ENCODE results near the gene PHF10.

Gene PHF10

GRCh38 chr6:169741344-169741743 lies 17.0 kb upstream of the PHF10 start:
- TF ChIP-seq POU6F1 (CRISPR knock-in tag; IDR thresholded peaks at IDR 0.05; ENCODE audit: borderline replicate concordance, low read depth) (no peak), TSHZ2 (CRISPR knock-in tag; IDR thresholded peaks at IDR 0.05) (no peak), ZFP30 (CRISPR knock-in tag; IDR thresholded peaks at IDR 0.05) (no peak), TCF4 (CRISPR knock-in tag; IDR thresholded peaks at IDR 0.05; ENCODE audit: borderline replicate concordance) (no peak), GLIS3 (CRISPR knock-in tag; IDR thresholded peaks at IDR 0.05) (no peak), PPARA (CRISPR knock-in tag; IDR thresholded peaks at IDR 0.05; ENCODE audit: borderline replicate concordance) (no peak), ZNF8 (CRISPR knock-in tag; IDR thresholded peaks at IDR 0.05) (no peak), CSRNP3 (CRISPR knock-in tag; IDR thresholded peaks at IDR 0.05) (no peak), PATZ1 (CRISPR knock-in tag; IDR thresholded peaks at IDR 0.05; ENCODE audit: borderline replicate concordance) (no peak), ZNF565 (CRISPR knock-in tag; conservative IDR thresholded peaks at IDR 0.05; ENCODE audit: low read depth) (no peak), TOX (CRISPR knock-in tag; IDR thresholded peaks at IDR 0.05; ENCODE audit: borderline replicate concordance) (no peak), CSDC2 (CRISPR knock-in tag; IDR thresholded peaks at IDR 0.05) (no peak), ZC3H10 (CRISPR knock-in tag; IDR thresholded peaks at IDR 0.05) (no peak), ARNTL (CRISPR knock-in tag; IDR thresholded peaks at IDR 0.05; ENCODE audit: borderline replicate concordance, low read depth) (no peak), SNAI2 (CRISPR knock-in tag; IDR thresholded peaks at IDR 0.05) (no peak), ZFP3 (CRISPR knock-in tag; IDR thresholded peaks at IDR 0.05) (no peak), CREB5 (CRISPR knock-in tag; IDR thresholded peaks at IDR 0.05; ENCODE audit: low read depth) (no peak), ISL1 (CRISPR knock-in tag; IDR thresholded peaks at IDR 0.05) (no peak), OSR1 (CRISPR knock-in tag; IDR thresholded peaks at IDR 0.05) (no peak), ESRRG (CRISPR knock-in tag; IDR thresholded peaks at IDR 0.05) (no peak)

GRCh38 chr6:169738976-169739529 lies 14.8 kb upstream of the PHF10 start:
- ATAC-seq = no peak
- no peak for TF ChIP-seq ZNF8 (CRISPR knock-in tag; IDR thresholded peaks at IDR 0.05)
- no peak for TF ChIP-seq TCF4 (CRISPR knock-in tag; IDR thresholded peaks at IDR 0.05; ENCODE audit: borderline replicate concordance)
- no peak for TF ChIP-seq CSRNP3 (CRISPR knock-in tag; IDR thresholded peaks at IDR 0.05)
- no peak for TF ChIP-seq CSDC2 (CRISPR knock-in tag; IDR thresholded peaks at IDR 0.05)
- TF ChIP-seq SNAI2 (CRISPR knock-in tag; IDR thresholded peaks at IDR 0.05) = no peak

More at GRCh38 chr6:169741344-169741743, 17.0 kb upstream of the PHF10 start:
- no peak for ATAC-seq

All from SK-N-SH treated with all-trans-retinoic acid at 6 μM for 48 hours (cell line).